SJSA1 (cell line): Measurements from ENCODE around the gene SPNS1. TPM values are rescaled to one million over a fixed set of nuclear protein-coding genes. Genes with fewer than 3 reads are reported as not detected.
"Not testable (repeated sequence)": the region's sequence is repeated elsewhere in the genome, so short reads cannot be mapped to it uniquely, and the experiment has no call there.

Experiments used
- DNase-seq, 2 experiments: peaks; one replicate each; pipeline ENCODE4 v3.0.0-alpha.2; 2015 to 2020; ENCODE audit warnings: low spot score in 2 of 2, low read depth in 1 of 2
- H3K27ac ChIP-seq: fragments of 250-450 bp; sonication (Bioruptor Pico); 2 replicates; pipeline ENCODE4 v1.5.1; 2020; ENCODE audit warnings: mild to moderate bottlenecking, moderate library complexity
- H3K27me3 ChIP-seq: fragments of 250-450 bp; sonication (Bioruptor Pico); replicated peaks from 2 replicates; pipeline ENCODE4 v1.5.1; 2020; ENCODE audit warnings: mild to moderate bottlenecking, moderate library complexity
- H3K36me3 ChIP-seq: fragments of 250-450 bp; sonication (Bioruptor Pico); 2 replicates; pipeline ENCODE4 v1.5.1; 2020; ENCODE audit warnings: mild to moderate bottlenecking
- H3K4me1 ChIP-seq: fragments of 250-450 bp; sonication (Bioruptor Pico); replicated peaks from 2 replicates; pipeline ENCODE4 v1.6.1; 2021; ENCODE audit warnings: mild to moderate bottlenecking
- H3K4me3 ChIP-seq: fragments of 250-450 bp; sonication (Bioruptor Pico); 2 replicates; pipeline ENCODE4 v1.5.1; 2020; ENCODE audit warnings: mild to moderate bottlenecking
- H3K9me3 ChIP-seq: fragments of 250-450 bp; sonication (Bioruptor Pico); replicated peaks from 2 replicates; pipeline ENCODE4 v1.5.1; 2020; ENCODE audit warnings: mild to moderate bottlenecking
- total RNA-seq: library from RNA; depleted of rRNA; stranded (reverse); fragments of >200 nt; shearing (Covaris generic); gene quantifications from 2 replicates; pipeline ENCODE4 v1.2.3, GENCODE V29; 2014

The SPNS1 gene
- total RNA-seq, 1 experiment from 2014 or later: 43.0 TPM

DNA sequence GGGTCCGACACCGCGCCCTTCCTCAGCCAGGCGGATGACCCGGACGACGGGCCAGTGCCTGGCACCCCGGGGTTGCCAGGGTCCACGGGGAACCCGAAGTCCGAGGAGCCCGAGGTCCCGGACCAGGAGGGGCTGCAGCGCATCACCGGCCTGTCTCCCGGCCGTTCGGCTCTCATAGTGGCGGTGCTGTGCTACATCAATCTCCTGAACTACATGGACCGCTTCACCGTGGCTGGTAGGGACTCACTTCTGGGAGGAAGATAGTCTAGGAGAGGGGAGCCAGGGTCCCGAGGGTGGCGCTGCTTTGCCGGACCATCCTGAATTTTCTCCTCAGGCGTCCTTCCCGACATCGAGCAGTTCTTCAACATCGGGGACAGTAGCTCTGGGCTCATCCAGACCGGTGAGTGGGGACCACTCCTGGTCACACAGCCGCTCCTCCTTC lies 601 bp downstream of the SPNS1 start:
- no peak for DNase-seq
- peaks cover 23% of the 10 kb centered on the region for H3K36me3 ChIP-seq
- H3K4me1 ChIP-seq: peaks cover 11% of the 10 kb centered on the region

DNA sequence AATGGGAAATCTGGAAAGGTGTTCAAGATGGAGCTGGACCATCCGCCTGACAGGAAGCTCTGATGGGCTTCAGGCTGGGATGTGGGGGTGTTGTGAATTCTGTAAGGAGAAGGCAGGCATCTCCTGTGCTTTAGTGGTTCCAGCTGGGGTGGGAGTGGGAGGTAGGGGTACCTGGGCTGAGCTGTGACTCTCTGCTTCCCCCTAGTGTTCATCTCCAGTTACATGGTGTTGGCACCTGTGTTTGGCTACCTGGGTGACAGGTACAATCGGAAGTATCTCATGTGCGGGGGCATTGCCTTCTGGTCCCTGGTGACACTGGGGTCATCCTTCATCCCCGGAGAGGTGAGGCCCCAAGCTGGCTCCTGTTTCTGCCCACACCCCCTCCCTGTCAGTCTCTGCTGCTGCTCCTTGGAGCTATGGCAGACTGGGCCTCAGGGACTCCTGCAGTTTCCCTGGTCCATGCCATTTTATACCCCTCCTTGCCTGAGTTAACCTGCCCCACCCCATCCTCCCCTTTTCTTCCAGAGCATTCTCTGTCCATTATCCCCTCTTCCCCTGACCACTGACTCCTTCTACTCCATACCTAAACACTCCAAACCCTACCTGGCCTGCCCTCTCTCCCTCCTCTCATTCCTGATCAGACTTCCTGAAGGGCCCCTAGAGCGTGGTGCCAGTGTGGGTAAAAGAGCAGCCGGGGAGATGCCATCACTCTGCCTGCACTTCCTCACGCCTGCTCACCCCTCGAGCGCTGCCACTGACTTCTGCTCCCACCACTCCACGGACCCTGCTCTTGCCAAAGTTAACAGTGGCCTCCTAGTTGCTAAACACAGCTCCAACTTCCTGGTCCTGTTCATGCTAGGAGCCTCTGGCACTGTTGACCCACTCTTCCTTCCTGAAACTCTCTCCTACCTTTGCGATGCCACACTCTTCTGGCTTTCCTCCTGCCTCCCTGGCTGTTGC lies 3.4 kb downstream of the SPNS1 start:
- H3K4me1 ChIP-seq: peaks cover 11% of the 10 kb centered on the region
- no peak overlapping the region for H3K27ac ChIP-seq
- no peaks in the 10 kb centered on the region for H3K27me3 ChIP-seq
- no peak for DNase-seq
- 0 out of 2 replicates have a peak, but pooled peaks cover 3% of the 10 kb centered on the region for H3K9me3 ChIP-seq
- H3K36me3 ChIP-seq: peaks cover 46% of the 10 kb centered on the region
- no peak overlapping the region for H3K4me3 ChIP-seq

More for the DNA sequence above, 601 bp downstream of the SPNS1 start:
- Histone ChIP-seq H3K27me3 (no peaks in the 10 kb centered on the region), H3K9me3 (no peaks in the 10 kb centered on the region), H3K27ac (peak overlapping the region; percentile 62; the same call in 1 of the 2 replicates), H3K4me3 (peak overlapping the region; percentile 81)

DNA sequence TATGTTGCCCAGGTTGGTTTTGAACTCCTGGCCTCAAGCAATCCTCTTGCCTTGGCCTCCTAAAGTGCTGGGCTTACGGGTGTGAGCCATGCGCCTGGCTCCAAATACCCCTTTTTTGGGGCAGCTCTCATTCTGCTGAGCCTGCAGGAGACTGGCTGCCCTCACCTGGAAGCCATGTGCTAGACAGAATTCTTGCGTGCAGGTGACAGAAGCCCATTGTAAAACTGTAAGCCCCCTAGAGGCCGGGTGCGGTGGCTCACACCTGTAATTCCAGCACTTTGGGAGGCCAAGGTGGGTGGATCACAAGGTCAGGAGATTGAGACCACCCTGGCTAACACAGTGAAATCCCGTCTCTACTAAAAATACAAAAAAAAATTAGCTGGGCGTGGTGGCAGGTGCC lies 5.8 kb downstream of the SPNS1 start:
- H3K4me1 ChIP-seq, H3K9me3 ChIP-seq, H3K27ac ChIP-seq, DNase-seq, H3K27me3 ChIP-seq, H3K4me3 ChIP-seq: not testable (repeated sequence)
- peaks cover 56% of the 10 kb centered on the region for H3K36me3 ChIP-seq

DNA sequence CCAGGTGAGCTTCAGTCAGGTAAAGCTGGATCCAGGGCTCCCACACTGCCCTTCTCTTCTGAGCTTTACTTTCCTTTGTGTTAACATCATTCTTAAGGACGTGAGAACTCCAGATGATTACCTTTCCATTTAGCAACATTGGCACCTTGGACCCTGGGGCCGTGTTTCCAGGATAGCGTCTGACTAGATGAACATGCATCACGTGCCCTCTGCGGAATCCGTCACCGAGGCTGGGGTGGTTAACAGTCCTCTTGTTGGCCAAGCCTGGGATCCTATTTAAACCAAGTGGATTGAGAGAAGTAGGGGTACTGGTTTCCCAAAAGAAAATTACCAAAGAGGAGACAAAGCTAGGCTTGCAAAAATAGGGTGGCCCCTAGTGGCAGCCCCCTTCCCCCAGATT lies 6.4 kb downstream of the SPNS1 start:
- H3K9me3 ChIP-seq: 0 out of 2 replicates have a peak, but pooled peaks cover 3% of the 10 kb centered on the region
- no peak overlapping the region for H3K27ac ChIP-seq
- H3K4me3 ChIP-seq: no peak overlapping the region
- no peaks in the 10 kb centered on the region for H3K27me3 ChIP-seq
- no peak for DNase-seq
- peaks cover 2% of the 10 kb centered on the region for H3K4me1 ChIP-seq
- H3K36me3 ChIP-seq: peaks cover 58% of the 10 kb centered on the region

DNA sequence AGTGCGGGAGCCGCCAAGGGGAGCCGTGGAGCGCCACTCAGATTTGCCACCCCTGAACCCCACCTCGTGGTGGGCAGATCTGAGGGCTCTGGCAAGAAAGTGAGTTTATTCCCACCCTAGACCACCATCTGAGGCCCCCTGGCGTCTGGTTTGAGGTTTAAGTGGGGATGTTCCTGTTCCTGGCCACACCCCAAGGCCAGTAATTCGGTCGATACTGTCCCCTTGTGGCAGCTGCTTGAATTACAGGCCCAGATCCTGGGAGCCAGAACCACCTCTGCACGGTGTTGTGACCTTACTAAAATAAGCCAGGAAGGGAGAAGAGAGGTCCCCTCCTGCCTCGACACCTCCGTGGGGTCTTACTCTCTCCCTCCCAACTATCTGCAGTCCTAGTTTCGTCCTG lies 6.9 kb downstream of the SPNS1 start:
- H3K4me3 ChIP-seq: no peak overlapping the region
- no peaks in the 10 kb centered on the region for H3K27me3 ChIP-seq
- H3K9me3 ChIP-seq: 0 out of 2 replicates have a peak, but pooled peaks cover 3% of the 10 kb centered on the region
- peaks cover 52% of the 10 kb centered on the region for H3K36me3 ChIP-seq
- DNase-seq: no peak
- no peaks in the 10 kb centered on the region for H3K4me1 ChIP-seq
- no peak overlapping the region for H3K27ac ChIP-seq

DNA sequence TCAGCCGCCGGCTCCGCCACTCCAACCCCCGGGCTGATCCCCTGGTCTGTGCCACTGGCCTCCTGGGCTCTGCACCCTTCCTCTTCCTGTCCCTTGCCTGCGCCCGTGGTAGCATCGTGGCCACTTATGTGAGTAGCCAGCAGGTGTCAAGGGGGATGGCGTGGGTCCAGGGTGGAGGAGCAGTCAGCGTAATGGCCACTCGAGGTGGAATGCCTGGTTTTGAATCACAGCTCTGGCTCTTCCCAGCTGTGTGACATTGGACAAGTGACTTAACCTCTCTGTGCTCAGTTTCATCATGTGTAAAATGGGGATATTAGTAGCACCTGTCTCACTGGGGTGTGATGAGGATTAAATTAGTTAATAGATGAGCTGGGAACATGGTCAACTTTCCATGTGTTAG lies 7.8 kb downstream of the SPNS1 start:
- Histone ChIP-seq H3K4me3 (no peak overlapping the region), H3K36me3 (peaks cover 48% of the 10 kb centered on the region), H3K27me3 (no peaks in the 10 kb centered on the region), H3K4me1 (no peaks in the 10 kb centered on the region), H3K9me3 (0 out of 2 replicates have a peak, but pooled peaks cover 3% of the 10 kb centered on the region), H3K27ac (no peak overlapping the region)
- DNase-seq: no peak

DNA sequence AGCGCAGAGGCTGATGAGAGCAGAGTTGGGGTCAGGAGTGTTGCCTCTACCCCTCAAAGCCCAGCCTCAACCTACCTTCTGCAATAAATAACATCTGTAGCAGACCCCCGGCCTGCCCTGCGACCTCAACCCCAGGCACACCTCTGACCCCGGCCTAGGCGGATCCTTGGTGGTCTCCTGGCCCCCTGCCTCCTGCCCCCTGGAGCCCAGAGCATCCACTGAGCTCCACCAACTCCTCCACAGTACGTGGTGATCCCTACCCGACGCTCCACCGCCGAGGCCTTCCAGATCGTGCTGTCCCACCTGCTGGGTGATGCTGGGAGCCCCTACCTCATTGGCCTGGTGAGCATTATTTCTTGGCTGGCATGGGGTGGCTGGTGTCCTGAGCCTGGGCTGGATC lies 8.4 kb downstream of the SPNS1 start:
- H3K9me3 ChIP-seq: 0 out of 2 replicates have a peak, but pooled peaks cover 3% of the 10 kb centered on the region
- H3K27me3 ChIP-seq: no peaks in the 10 kb centered on the region
- no peak overlapping the region for H3K4me3 ChIP-seq
- no peaks in the 10 kb centered on the region for H3K4me1 ChIP-seq
- H3K36me3 ChIP-seq: peaks cover 48% of the 10 kb centered on the region
- no peak overlapping the region for H3K27ac ChIP-seq
- no peak for DNase-seq

DNA sequence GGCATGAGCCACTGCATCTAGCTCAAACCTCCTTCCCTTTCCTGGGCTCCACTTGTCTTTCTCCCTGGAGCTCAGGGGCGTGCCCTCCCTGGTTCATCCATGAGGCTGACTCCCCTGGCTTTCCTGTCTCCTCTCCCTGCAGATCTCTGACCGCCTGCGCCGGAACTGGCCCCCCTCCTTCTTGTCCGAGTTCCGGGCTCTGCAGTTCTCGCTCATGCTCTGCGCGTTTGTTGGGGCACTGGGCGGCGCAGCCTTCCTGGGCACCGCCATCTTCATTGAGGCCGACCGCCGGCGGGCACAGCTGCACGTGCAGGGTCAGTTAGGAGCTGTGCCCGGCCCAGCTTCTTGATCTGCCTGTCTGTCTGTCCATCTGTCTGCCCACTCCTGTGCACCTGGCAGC lies 9.1 kb downstream of the SPNS1 start:
- Histone ChIP-seq H3K36me3 (peaks cover 47% of the 10 kb centered on the region), H3K9me3 (0 out of 2 replicates have a peak, but pooled peaks cover 3% of the 10 kb centered on the region), H3K4me3 (no peak overlapping the region), H3K4me1 (no peaks in the 10 kb centered on the region), H3K27me3 (no peaks in the 10 kb centered on the region), H3K27ac (no peak overlapping the region)
- no peak for DNase-seq

DNA sequence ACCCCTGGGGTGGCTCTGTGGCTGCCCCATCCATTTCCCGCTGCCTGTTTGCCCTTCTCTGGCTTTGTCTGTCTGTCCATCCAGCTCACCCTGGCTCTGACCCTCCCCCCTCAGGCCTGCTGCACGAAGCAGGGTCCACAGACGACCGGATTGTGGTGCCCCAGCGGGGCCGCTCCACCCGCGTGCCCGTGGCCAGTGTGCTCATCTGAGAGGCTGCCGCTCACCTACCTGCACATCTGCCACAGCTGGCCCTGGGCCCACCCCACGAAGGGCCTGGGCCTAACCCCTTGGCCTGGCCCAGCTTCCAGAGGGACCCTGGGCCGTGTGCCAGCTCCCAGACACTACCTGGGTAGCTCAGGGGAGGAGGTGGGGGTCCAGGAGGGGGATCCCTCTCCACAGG lies 9.5 kb downstream of the SPNS1 start:
- no peaks in the 10 kb centered on the region for H3K27me3 ChIP-seq
- no peak overlapping the region for H3K4me3 ChIP-seq
- H3K27ac ChIP-seq: no peak overlapping the region
- DNase-seq: no peak
- no peaks in the 10 kb centered on the region for H3K4me1 ChIP-seq
- peaks cover 47% of the 10 kb centered on the region for H3K36me3 ChIP-seq
- 0 out of 2 replicates have a peak, but pooled peaks cover 3% of the 10 kb centered on the region for H3K9me3 ChIP-seq

DNA sequence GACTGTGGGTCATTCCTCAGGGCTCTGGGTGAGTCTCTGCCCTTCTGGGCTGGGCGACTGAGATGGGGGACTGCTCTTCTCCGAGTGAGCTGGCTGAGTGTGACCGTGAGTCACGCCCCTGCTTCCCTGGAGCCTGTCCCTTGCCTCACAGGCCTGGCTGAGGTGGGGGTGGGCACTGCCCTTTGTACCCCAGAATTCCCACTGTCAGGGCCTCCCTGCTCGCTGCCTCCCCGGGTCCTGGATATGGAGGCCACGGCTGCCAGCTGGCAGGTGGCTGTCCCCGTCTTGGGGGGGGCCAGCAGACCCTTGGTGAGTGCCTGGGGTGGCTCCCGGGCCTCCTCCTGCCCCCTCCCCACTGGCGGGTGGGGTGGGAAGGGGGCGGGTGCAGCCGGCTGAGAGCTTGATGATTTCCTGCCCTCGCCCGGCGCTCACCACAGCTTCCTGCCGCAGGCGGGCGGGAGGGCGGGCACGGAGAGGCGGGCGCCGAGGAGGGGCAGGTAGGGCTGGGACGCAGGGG lies 10.1 kb downstream of the SPNS1 start, which contains the start of gene LAT:
LAT (plus strand) TSS at position 434 of the 517 bp plus-strand sequence. CDS start 366 bp downstream, outside the sequence.
- no peak for DNase-seq
- peaks cover 47% of the 10 kb centered on the region for H3K36me3 ChIP-seq
- H3K4me1 ChIP-seq: no peaks in the 10 kb centered on the region
- no peak within 1 kb of the TSS for H3K4me3 ChIP-seq
- no peak within 1 kb of the TSS for H3K27ac ChIP-seq
- 0 out of 2 replicates have a peak, but pooled peaks cover 3% of the 10 kb centered on the region for H3K9me3 ChIP-seq
- H3K27me3 ChIP-seq: no peaks in the 10 kb centered on the region

DNA sequence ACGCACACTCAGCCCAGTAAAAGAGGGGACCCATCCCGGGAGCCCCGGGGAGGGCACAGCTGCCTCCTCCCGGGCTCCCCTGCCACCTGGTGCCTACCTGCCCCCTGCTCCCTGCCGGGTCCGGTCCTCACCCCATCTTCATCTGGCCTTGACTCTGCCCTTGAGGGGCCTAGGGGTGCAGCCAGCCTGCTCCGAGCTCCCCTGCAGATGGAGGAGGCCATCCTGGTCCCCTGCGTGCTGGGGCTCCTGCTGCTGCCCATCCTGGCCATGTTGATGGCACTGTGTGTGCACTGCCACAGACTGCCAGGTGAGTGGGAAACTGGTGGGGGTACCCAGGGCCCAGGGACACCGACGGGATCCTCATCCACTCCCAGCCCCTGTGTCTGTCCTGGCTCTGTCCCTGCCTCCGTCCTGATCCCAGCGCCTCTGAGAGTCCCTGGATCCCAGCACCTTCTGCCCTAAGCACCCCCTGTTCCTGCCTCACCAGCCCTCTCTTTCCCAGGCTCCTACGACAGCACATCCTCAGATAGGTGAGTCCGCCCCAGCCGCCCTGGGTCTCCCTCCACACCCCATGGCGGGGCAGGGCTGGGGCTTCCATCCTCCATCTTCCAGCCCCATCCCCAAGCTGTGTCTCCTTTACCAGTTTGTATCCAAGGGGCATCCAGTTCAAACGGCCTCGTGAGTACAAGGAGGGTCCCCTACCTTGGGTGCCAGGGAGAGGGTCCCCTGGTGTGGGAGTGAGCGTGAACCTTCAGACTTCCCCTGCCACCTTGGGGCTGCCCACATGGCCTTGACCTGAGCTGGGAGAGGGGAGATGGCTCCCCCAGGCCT lies 10.8 kb downstream of the SPNS1 start:
- Histone ChIP-seq H3K9me3 (0 out of 2 replicates have a peak, but pooled peaks cover 3% of the 10 kb centered on the region), H3K4me1 (no peaks in the 10 kb centered on the region), H3K36me3 (peaks cover 47% of the 10 kb centered on the region), H3K27me3 (no peaks in the 10 kb centered on the region), H3K4me3 (no peak overlapping the region), H3K27ac (no peak overlapping the region)
- no peak for DNase-seq

DNA sequence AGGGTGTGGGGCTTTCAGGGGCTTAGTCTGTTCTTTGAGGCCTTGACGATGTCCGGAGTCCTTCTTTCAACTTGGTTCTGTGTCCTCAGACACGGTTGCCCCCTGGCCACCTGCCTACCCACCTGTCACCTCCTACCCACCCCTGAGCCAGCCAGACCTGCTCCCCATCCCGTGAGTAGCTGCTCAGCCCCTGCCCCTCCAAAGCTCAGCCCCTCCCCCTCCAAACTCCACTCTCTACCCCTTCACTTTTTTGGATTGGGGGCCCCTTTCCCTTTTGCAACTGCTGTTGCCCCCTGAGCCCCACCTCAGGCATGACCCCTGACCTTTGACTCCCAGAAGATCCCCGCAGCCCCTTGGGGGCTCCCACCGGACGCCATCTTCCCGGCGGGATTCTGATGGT lies 11.5 kb downstream of the SPNS1 start:
- Histone ChIP-seq H3K27me3 (no peaks in the 10 kb centered on the region), H3K4me1 (no peaks in the 10 kb centered on the region), H3K9me3 (0 out of 2 replicates have a peak, but pooled peaks cover 3% of the 10 kb centered on the region), H3K36me3 (peaks cover 44% of the 10 kb centered on the region), H3K4me3 (no peak overlapping the region), H3K27ac (no peak overlapping the region)
- no peak for DNase-seq

DNA sequence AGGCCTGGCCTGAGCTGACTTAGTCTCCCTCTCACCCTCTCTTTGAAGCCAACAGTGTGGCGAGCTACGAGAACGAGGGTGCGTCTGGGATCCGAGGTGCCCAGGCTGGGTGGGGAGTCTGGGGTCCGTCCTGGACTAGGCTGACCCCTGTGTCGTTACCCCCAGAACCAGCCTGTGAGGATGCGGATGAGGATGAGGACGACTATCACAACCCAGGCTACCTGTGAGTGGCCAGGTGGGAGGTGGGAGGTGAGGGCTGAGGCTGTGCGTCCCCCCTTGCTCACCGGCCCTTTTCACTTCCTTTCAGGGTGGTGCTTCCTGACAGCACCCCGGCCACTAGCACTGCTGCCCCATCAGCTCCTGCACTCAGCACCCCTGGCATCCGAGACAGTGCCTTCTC lies 11.9 kb downstream of the SPNS1 start:
- no peak for DNase-seq
- 0 out of 2 replicates have a peak, but pooled peaks cover 3% of the 10 kb centered on the region for H3K9me3 ChIP-seq
- H3K27me3 ChIP-seq: no peaks in the 10 kb centered on the region
- H3K36me3 ChIP-seq: peaks cover 39% of the 10 kb centered on the region
- H3K4me3 ChIP-seq: no peak overlapping the region
- H3K27ac ChIP-seq: no peak overlapping the region
- no peaks in the 10 kb centered on the region for H3K4me1 ChIP-seq
